Measurements from ENCODE around the gene CLEC16A.
"Not testable (repeated sequence)": the region's sequence is repeated elsewhere in the genome, so short reads cannot be mapped to it uniquely, and the experiment has no call there.

CLEC16A gene

GRCh38 chr16:11211977-11212797 lies 267.8 kb downstream of the CLEC16A start:
- no peak for DNase-seq

- DNase-seq = no peak
These were observed 268.4 kb downstream of the CLEC16A start for GRCh38 chr16:11212798-11213196.

GRCh38 chr16:11213373-11213772 lies 269.0 kb downstream of the CLEC16A start:
- no peak for DNase-seq

GRCh38 chr16:11213799-11214198 lies 269.4 kb downstream of the CLEC16A start:
- DNase-seq = no peak

- DNase-seq = no peak
These were observed 271.7 kb downstream of the CLEC16A start for GRCh38 chr16:11215935-11216556.

- no peak for DNase-seq
These were observed 273.6 kb downstream of the CLEC16A start for GRCh38 chr16:11217651-11218603.

GRCh38 chr16:11218604-11218962 lies 274.2 kb downstream of the CLEC16A start:
- no peak for DNase-seq

- DNase-seq = no peak
These were observed 274.8 kb downstream of the CLEC16A start for GRCh38 chr16:11219178-11219577.

GRCh38 chr16:11220507-11220906 lies 276.1 kb downstream of the CLEC16A start:
- DNase-seq = not testable (repeated sequence)

- DNase-seq = peak; percentile 81
These were observed 279.9 kb downstream of the CLEC16A start for GRCh38 chr16:11224096-11224893.

GRCh38 chr16:11224894-11225676 lies 280.7 kb downstream of the CLEC16A start:
- peak; percentile 93 for DNase-seq

- no peak for DNase-seq
These were observed 281.5 kb downstream of the CLEC16A start for GRCh38 chr16:11225677-11226549.

GRCh38 chr16:11229432-11229831 lies 285.1 kb downstream of the CLEC16A start:
- no peak for DNase-seq

GRCh38 chr16:11229906-11230305 lies 285.5 kb downstream of the CLEC16A start:
- DNase-seq = no peak

GRCh38 chr16:11231367-11231970 lies 287.1 kb downstream of the CLEC16A start:
- no peak for DNase-seq
